Nephron progenitor cell (in vitro differentiated cells): ENCODE data around the gene TOP3B.

Source experiments
- DNase-seq: peaks from one replicate; pipeline ENCODE4 v3.0.0; 2021
- H3K27ac Mint-ChIP-seq: 2 replicates; pipeline ENCODE4 v1.8.0; 2021; ENCODE audit warnings: mild to moderate bottlenecking, moderate library complexity, mixed read lengths
- H3K27me3 Mint-ChIP-seq: 2 replicates; pipeline ENCODE4 v1.8.0; 2021; ENCODE audit warnings: mild to moderate bottlenecking, low read depth, mixed read lengths; ENCODE audit not compliant: poor library complexity
- H3K36me3 Mint-ChIP-seq: 2 replicates; pipeline ENCODE4 v1.8.0; 2021; ENCODE audit warnings: low read depth, mixed read lengths
- H3K4me1 Mint-ChIP-seq: 2 replicates; pipeline ENCODE4 v1.8.0; 2021; ENCODE audit warnings: mixed read lengths
- H3K4me3 Mint-ChIP-seq: 2 replicates; pipeline ENCODE4 v1.8.0; 2021; ENCODE audit warnings: mild to moderate bottlenecking, moderate library complexity, mixed read lengths
- H3K9me3 Mint-ChIP-seq: 2 replicates; pipeline ENCODE4 v1.8.0; 2021; ENCODE audit warnings: mild to moderate bottlenecking, moderate library complexity, mixed read lengths
- CTCF ChIP-seq: fragments of 200-600 bp; sonication (generic); IDR thresholded peaks from 2 replicates; pipeline ENCODE4 v1.5.0; 2021; ENCODE audit warnings: antibody characterized with exemption

Gene TOP3B

GRCh38 chr22:22005945-22006595 lies 23.5 kb upstream of the TOP3B start:
- H3K27ac Mint-ChIP-seq, result no peak overlapping the region
- no peaks in the 10 kb centered on the region for H3K4me1 Mint-ChIP-seq
- no peak for DNase-seq
- TF ChIP-seq CTCF, result no peak
- H3K4me3 Mint-ChIP-seq, result no peak overlapping the region
- H3K9me3 Mint-ChIP-seq, result no peaks in the 10 kb centered on the region
- H3K36me3 Mint-ChIP-seq, result no peaks in the 10 kb centered on the region
- peaks cover 69% of the 10 kb centered on the region for H3K27me3 Mint-ChIP-seq

GRCh38 chr22:22003233-22003632 lies 20.6 kb upstream of the TOP3B start:
- TF ChIP-seq CTCF, result no peak
- no peaks in the 10 kb centered on the region for H3K9me3 Mint-ChIP-seq
- H3K27me3 Mint-ChIP-seq, result peaks cover 75% of the 10 kb centered on the region
- no peaks in the 10 kb centered on the region for H3K36me3 Mint-ChIP-seq
- no peak overlapping the region for H3K27ac Mint-ChIP-seq
- DNase-seq, result no peak
- H3K4me1 Mint-ChIP-seq, result no peaks in the 10 kb centered on the region
- H3K4me3 Mint-ChIP-seq, result no peak overlapping the region

GRCh38 chr22:22002526-22003055 lies 20.0 kb upstream of the TOP3B start:
- Mint-ChIP-seq H3K27ac (no peak overlapping the region), H3K4me1 (peaks cover 6% of the 10 kb centered on the region), H3K9me3 (no peaks in the 10 kb centered on the region), H3K36me3 (no peaks in the 10 kb centered on the region), H3K27me3 (peaks cover 77% of the 10 kb centered on the region), H3K4me3 (no peak overlapping the region)
- DNase-seq, result no peak
- TF ChIP-seq CTCF, result no peak

- no peak overlapping the region for H3K4me3 Mint-ChIP-seq
- H3K4me1 Mint-ChIP-seq, result peaks cover 6% of the 10 kb centered on the region
- no peaks in the 10 kb centered on the region for H3K36me3 Mint-ChIP-seq
- no peak for TF ChIP-seq CTCF
- H3K27ac Mint-ChIP-seq, result no peak overlapping the region
- no peak for DNase-seq
- no peaks in the 10 kb centered on the region for H3K9me3 Mint-ChIP-seq
- peaks cover 79% of the 10 kb centered on the region for H3K27me3 Mint-ChIP-seq
These were observed 19.3 kb upstream of the TOP3B start for GRCh38 chr22:22001664-22002525.

- TF ChIP-seq CTCF, result no peak
- peaks cover 88% of the 10 kb centered on the region for H3K27me3 Mint-ChIP-seq
- H3K27ac Mint-ChIP-seq, result no peak overlapping the region
These were observed 16.1 kb upstream of the TOP3B start for GRCh38 chr22:21998595-21999247.

More at GRCh38 chr22:21998595-21999247, 16.1 kb upstream of the TOP3B start:
- Mint-ChIP-seq H3K4me3 (no peak overlapping the region), H3K4me1 (peaks cover 6% of the 10 kb centered on the region), H3K9me3 (no peaks in the 10 kb centered on the region), H3K36me3 (no peaks in the 10 kb centered on the region)
- DNase-seq, result no peak
